OCI-LY1 (cell line): Measurements from ENCODE around the gene NCOR2.

Experiments
- CTCF ChIP-seq: fragments of 200-600 bp; sonication (generic), shearing (Covaris generic); IDR thresholded peaks from 2 replicates; pipeline ENCODE4 v1.5.1; 2017; ENCODE audit warnings: mild to moderate bottlenecking, antibody characterized with exemption, low read length, moderate library complexity, mixed read lengths
- EZH2 ChIP-seq: fragments of 200-600 bp; sonication (generic), shearing (Covaris generic); IDR thresholded peaks from 2 replicates; pipeline ENCODE4 v1.8.0; 2017; ENCODE audit warnings: borderline replicate concordance, mixed run types, mild to moderate bottlenecking, antibody characterized with exemption, low read length, moderate library complexity, mixed read lengths

- no peak for TF ChIP-seq EZH2
- no peak for TF ChIP-seq CTCF
These were observed 35.1 kb downstream of the NCOR2 start for GRCh38 chr12:124532331-124532750.
